ENCODE results near the gene MS4A7.

The MS4A7 gene

GRCh38 chr11:60396382-60396781 lies 18.1 kb downstream of the MS4A7 start, which contains the start of gene MS4A14:
MS4A14 (plus strand) TSS chr11:60396459; CDS start chr11:60396579, 120 bp downstream.
- TF ChIP-seq, protein P1, sequence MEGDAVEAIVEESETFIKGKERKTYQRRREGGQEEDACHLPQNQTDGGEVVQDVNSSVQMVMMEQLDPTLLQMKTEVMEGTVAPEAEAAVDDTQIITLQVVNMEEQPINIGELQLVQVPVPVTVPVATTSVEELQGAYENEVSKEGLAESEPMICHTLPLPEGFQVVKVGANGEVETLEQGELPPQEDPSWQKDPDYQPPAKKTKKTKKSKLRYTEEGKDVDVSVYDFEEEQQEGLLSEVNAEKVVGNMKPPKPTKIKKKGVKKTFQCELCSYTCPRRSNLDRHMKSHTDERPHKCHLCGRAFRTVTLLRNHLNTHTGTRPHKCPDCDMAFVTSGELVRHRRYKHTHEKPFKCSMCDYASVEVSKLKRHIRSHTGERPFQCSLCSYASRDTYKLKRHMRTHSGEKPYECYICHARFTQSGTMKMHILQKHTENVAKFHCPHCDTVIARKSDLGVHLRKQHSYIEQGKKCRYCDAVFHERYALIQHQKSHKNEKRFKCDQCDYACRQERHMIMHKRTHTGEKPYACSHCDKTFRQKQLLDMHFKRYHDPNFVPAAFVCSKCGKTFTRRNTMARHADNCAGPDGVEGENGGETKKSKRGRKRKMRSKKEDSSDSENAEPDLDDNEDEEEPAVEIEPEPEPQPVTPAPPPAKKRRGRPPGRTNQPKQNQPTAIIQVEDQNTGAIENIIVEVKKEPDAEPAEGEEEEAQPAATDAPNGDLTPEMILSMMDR (IDR thresholded peaks at IDR 0.05; ENCODE audit: low read depth, low read length, missing control alignments): no peak
- H3K4me3 ChIP-seq (replicated peaks; ENCODE audit: low read depth, low read length): no peak within 1 kb of the TSS
- DNase-seq (ENCODE audit: extremely low read depth, low read depth): no peak

- TF ChIP-seq, protein P1 (IDR thresholded peaks at IDR 0.05; ENCODE audit: low read depth, low read length, missing control alignments): no peak
- no peak for DNase-seq (ENCODE audit: extremely low read depth, low read depth)
- H3K4me3 ChIP-seq (replicated peaks; ENCODE audit: low read depth, low read length): no peak overlapping the region
These were observed 18.5 kb downstream of the MS4A7 start for GRCh38 chr11:60396799-60397198.

- TF ChIP-seq, protein P1 (IDR thresholded peaks at IDR 0.05; ENCODE audit: low read depth, low read length, missing control alignments): no peak
- no peak for DNase-seq (ENCODE audit: extremely low read depth, low read depth)
- H3K4me3 ChIP-seq (replicated peaks; ENCODE audit: low read depth, low read length): no peak overlapping the region
These were observed 41.7 kb downstream of the MS4A7 start for GRCh38 chr11:60420015-60420414.

GRCh38 chr11:60422609-60423008 lies 44.3 kb downstream of the MS4A7 start:
- no peak overlapping the region for H3K4me3 ChIP-seq (replicated peaks; ENCODE audit: low read depth, low read length)
- DNase-seq (ENCODE audit: extremely low read depth, low read depth): no peak
- TF ChIP-seq, protein P1 (IDR thresholded peaks at IDR 0.05; ENCODE audit: low read depth, low read length, missing control alignments): no peak

DNA sequence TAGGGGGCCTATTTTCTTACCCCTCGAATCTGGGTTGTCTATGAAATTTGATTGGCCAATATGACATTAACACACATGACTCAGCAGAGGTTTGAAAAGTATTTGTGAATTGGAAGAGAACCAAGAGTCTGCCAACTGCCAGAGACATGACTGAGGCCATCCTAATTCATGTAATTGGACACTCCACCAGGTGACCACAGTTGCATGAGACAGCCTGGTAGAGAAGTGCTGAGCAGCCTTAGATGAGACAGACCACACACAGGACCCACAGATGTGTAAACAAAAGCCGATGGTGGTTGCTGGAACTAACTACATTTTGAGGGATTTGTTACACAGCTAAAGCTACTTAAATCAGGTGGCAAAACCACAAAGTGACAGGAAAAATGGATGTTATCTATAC lies 50.2 kb downstream of the MS4A7 start:
- no peak for DNase-seq (ENCODE audit: extremely low read depth, low read depth)
- H3K4me3 ChIP-seq (replicated peaks; ENCODE audit: low read depth, low read length): no peak overlapping the region
- TF ChIP-seq, protein P1 (IDR thresholded peaks at IDR 0.05; ENCODE audit: low read depth, low read length, missing control alignments): no peak

GRCh38 chr11:60429272-60429671 lies 50.9 kb downstream of the MS4A7 start, which contains the start of gene MS4A5:
MS4A5 (plus strand) TSS chr11:60429572; CDS start chr11:60429675, 103 bp downstream.
- TF ChIP-seq, protein P1 (IDR thresholded peaks at IDR 0.05; ENCODE audit: low read depth, low read length, missing control alignments): no peak
- DNase-seq (ENCODE audit: extremely low read depth, low read depth): no peak
- no peak within 1 kb of the TSS for H3K4me3 ChIP-seq (replicated peaks; ENCODE audit: low read depth, low read length)

GRCh38 chr11:60431251-60431650 lies 52.9 kb downstream of the MS4A7 start:
- TF ChIP-seq, protein P1 (IDR thresholded peaks at IDR 0.05; ENCODE audit: low read depth, low read length, missing control alignments): no peak
- no peak overlapping the region for H3K4me3 ChIP-seq (replicated peaks; ENCODE audit: low read depth, low read length)
- DNase-seq (ENCODE audit: extremely low read depth, low read depth): no peak

Measured in HFF-Myc (cell line).